ENCODE measurements around the gene ARAP2.

Gene ARAP2

GRCh38 chr4:36020351-36020750, 224.0 kb downstream of the ARAP2 start:
- DNase-seq (ENCODE audit: low read depth): no peak
- no peak overlapping the region for H3K4me3 ChIP-seq (ENCODE audit: low read length)
- TF ChIP-seq CTCF (conservative IDR thresholded peaks at IDR 0.05; ENCODE audit: low read length): no peak

Data from AG10803 (cell line).